HEK293 (cell line): Measurements from ENCODE around the gene SET.
A peak's percentile ranks its signal among the peaks of the same experiment; 100 is the strongest.

Experiments used
- EGR2 ChIP-seq: fragments of 450-650 bp; formaldehyde crosslinking; IDR thresholded peaks from 2 replicates; pipeline ENCODE4 v1.5.1; 2016; ENCODE audit warnings: low read depth, missing biosample characterization, missing genetic modification characterization
- HOXA7 ChIP-seq: sonication (generic); formaldehyde crosslinking; IDR thresholded peaks from 2 replicates; pipeline ENCODE4 v1.8.1; 2022; ENCODE audit warnings: missing genetic modification reagents, borderline replicate concordance
- KLF9 ChIP-seq: fragments of 450-650 bp; formaldehyde crosslinking; IDR thresholded peaks from 2 replicates; pipeline ENCODE4 v1.5.1; 2016; ENCODE audit warnings: missing biosample characterization, missing genetic modification characterization, low read depth
- MZF1 ChIP-seq: fragments of 450-650 bp; formaldehyde crosslinking; IDR thresholded peaks from 2 replicates; pipeline ENCODE4 v1.5.1; 2017; ENCODE audit warnings: missing biosample characterization, missing genetic modification characterization, borderline replicate concordance
- SCRT1 ChIP-seq: fragments of 450-650 bp; formaldehyde crosslinking; IDR thresholded peaks from 2 replicates; pipeline ENCODE4 v1.5.1; 2016; ENCODE audit warnings: missing biosample characterization, missing genetic modification characterization, borderline replicate concordance
- SP7 ChIP-seq: fragments of 450-650 bp; formaldehyde crosslinking; IDR thresholded peaks from 2 replicates; pipeline ENCODE4 v1.5.1; 2016; ENCODE audit warnings: missing biosample characterization, missing genetic modification characterization
- ZFHX2 ChIP-seq: fragments of 450-650 bp; formaldehyde crosslinking; conservative IDR thresholded peaks from 2 replicates; pipeline ENCODE4 v1.5.1; 2016; ENCODE audit warnings: missing biosample characterization, missing genetic modification characterization
- ZNF10 ChIP-seq: fragments of 450-650 bp; formaldehyde crosslinking; IDR thresholded peaks from 2 replicates; pipeline ENCODE4 v1.5.1; 2017; ENCODE audit warnings: missing biosample characterization, missing genetic modification characterization
- ZNF112 ChIP-seq: fragments of 450-650 bp; formaldehyde crosslinking; IDR thresholded peaks from 2 replicates; pipeline ENCODE4 v1.5.0; 2017; ENCODE audit warnings: missing biosample characterization, missing genetic modification characterization
- ZNF138 ChIP-seq: fragments of 450-650 bp; formaldehyde crosslinking; IDR thresholded peaks from 2 replicates; pipeline ENCODE4 v1.5.1; 2016; ENCODE audit warnings: missing biosample characterization, missing genetic modification characterization, borderline replicate concordance
- ZNF146 ChIP-seq: fragments of 450-650 bp; formaldehyde crosslinking; IDR thresholded peaks from 2 replicates; pipeline ENCODE4 v1.5.1; 2016; ENCODE audit warnings: missing biosample characterization, missing genetic modification characterization
- ZNF155 ChIP-seq: fragments of 450-650 bp; formaldehyde crosslinking; IDR thresholded peaks from 2 replicates; pipeline ENCODE4 v1.5.1; 2016; ENCODE audit warnings: missing biosample characterization, missing genetic modification characterization
- ZNF214 ChIP-seq: fragments of 450-650 bp; formaldehyde crosslinking; IDR thresholded peaks from 2 replicates; pipeline ENCODE4 v1.5.1; 2017; ENCODE audit warnings: missing biosample characterization, mild to moderate bottlenecking, missing genetic modification characterization, borderline replicate concordance
- ZNF223 ChIP-seq: fragments of 450-650 bp; formaldehyde crosslinking; IDR thresholded peaks from 2 replicates; pipeline ENCODE4 v1.5.1; 2016; ENCODE audit warnings: missing biosample characterization, missing genetic modification characterization
- ZNF302 ChIP-seq: fragments of 450-650 bp; formaldehyde crosslinking; IDR thresholded peaks from 2 replicates; pipeline ENCODE4 v1.5.1; 2016; ENCODE audit warnings: missing biosample characterization, missing genetic modification characterization, low read depth
- ZNF354C ChIP-seq: fragments of 450-650 bp; formaldehyde crosslinking; IDR thresholded peaks from 2 replicates; pipeline ENCODE4 v1.5.1; 2016; ENCODE audit warnings: missing biosample characterization, missing genetic modification characterization, low read depth, borderline replicate concordance
- ZNF391 ChIP-seq: fragments of 450-650 bp; formaldehyde crosslinking; IDR thresholded peaks from 2 replicates; pipeline ENCODE4 v1.5.1; 2016; ENCODE audit warnings: low read depth, missing biosample characterization, missing genetic modification characterization, borderline replicate concordance
- ZNF423 ChIP-seq: fragments of 450-650 bp; formaldehyde crosslinking; IDR thresholded peaks from 2 replicates; pipeline ENCODE4 v1.5.1; 2016; ENCODE audit warnings: missing biosample characterization, missing genetic modification characterization
- ZNF433 ChIP-seq: fragments of 450-650 bp; formaldehyde crosslinking; IDR thresholded peaks from 2 replicates; pipeline ENCODE4 v1.5.1; 2016; ENCODE audit warnings: missing biosample characterization, missing genetic modification characterization, low read depth
- ZNF558 ChIP-seq: fragments of 450-650 bp; formaldehyde crosslinking; IDR thresholded peaks from 2 replicates; pipeline ENCODE4 v1.5.1; 2016; ENCODE audit warnings: missing biosample characterization, missing genetic modification characterization
- ZNF600 ChIP-seq: fragments of 450-650 bp; formaldehyde crosslinking; IDR thresholded peaks from 2 replicates; pipeline ENCODE4 v1.5.1; 2016; ENCODE audit warnings: missing biosample characterization, missing genetic modification characterization
- ZNF626 ChIP-seq: fragments of 450-650 bp; sonication (Bioruptor Pico); formaldehyde crosslinking; IDR thresholded peaks from 2 replicates; pipeline ENCODE4 v1.5.1; 2018; ENCODE audit warnings: missing biosample characterization, missing genetic modification characterization, inconsistent platforms
- ZNF629 ChIP-seq: fragments of 450-650 bp; formaldehyde crosslinking; IDR thresholded peaks from 2 replicates; pipeline ENCODE4 v1.5.1; 2017; ENCODE audit warnings: missing biosample characterization, missing genetic modification characterization
- ZNF664 ChIP-seq: fragments of 450-650 bp; formaldehyde crosslinking; IDR thresholded peaks from 2 replicates; pipeline ENCODE4 v1.5.1; 2016; ENCODE audit warnings: missing biosample characterization, missing genetic modification characterization
- ZNF76 ChIP-seq: fragments of 450-650 bp; formaldehyde crosslinking; IDR thresholded peaks from 2 replicates; pipeline ENCODE4; 2016; ENCODE audit warnings: low read depth, missing biosample characterization, missing genetic modification characterization, borderline replicate concordance
- ZNF791 ChIP-seq: fragments of 450-650 bp; formaldehyde crosslinking; IDR thresholded peaks from 2 replicates; pipeline ENCODE4 v1.5.1; 2016; ENCODE audit warnings: missing biosample characterization, missing genetic modification characterization
- TF ChIP-seq, protein P1 (sequence below): fragments of 450-650 bp; formaldehyde crosslinking; IDR thresholded peaks from 2 replicates; pipeline ENCODE4 v1.5.1; 2016; ENCODE audit warnings: missing biosample characterization, missing genetic modification characterization
- TF ChIP-seq, protein P2 (sequence below): fragments of 450-650 bp; formaldehyde crosslinking; IDR thresholded peaks from 2 replicates; pipeline ENCODE4 v1.5.1; 2016; ENCODE audit warnings: missing biosample characterization, missing genetic modification characterization
- TF ChIP-seq, protein P3 (sequence below): fragments of 450-650 bp; formaldehyde crosslinking; IDR thresholded peaks from 2 replicates; pipeline ENCODE4 v1.5.1; 2017; ENCODE audit warnings: missing biosample characterization, missing genetic modification characterization
- TF ChIP-seq, protein P4 (sequence below): fragments of 450-650 bp; formaldehyde crosslinking; IDR thresholded peaks from 2 replicates; pipeline ENCODE4 v1.5.1; 2016; ENCODE audit warnings: missing biosample characterization, missing genetic modification characterization, borderline replicate concordance
- TF ChIP-seq, protein P5 (sequence below): fragments of 450-650 bp; formaldehyde crosslinking; IDR thresholded peaks from 2 replicates; pipeline ENCODE4 v1.5.1; 2016; ENCODE audit warnings: missing biosample characterization, missing genetic modification characterization
- TF ChIP-seq, protein P6 (sequence below): fragments of 450-650 bp; formaldehyde crosslinking; IDR thresholded peaks from 2 replicates; pipeline ENCODE4 v1.5.1; 2016; ENCODE audit warnings: missing biosample characterization, missing genetic modification characterization

SET gene

DNA sequence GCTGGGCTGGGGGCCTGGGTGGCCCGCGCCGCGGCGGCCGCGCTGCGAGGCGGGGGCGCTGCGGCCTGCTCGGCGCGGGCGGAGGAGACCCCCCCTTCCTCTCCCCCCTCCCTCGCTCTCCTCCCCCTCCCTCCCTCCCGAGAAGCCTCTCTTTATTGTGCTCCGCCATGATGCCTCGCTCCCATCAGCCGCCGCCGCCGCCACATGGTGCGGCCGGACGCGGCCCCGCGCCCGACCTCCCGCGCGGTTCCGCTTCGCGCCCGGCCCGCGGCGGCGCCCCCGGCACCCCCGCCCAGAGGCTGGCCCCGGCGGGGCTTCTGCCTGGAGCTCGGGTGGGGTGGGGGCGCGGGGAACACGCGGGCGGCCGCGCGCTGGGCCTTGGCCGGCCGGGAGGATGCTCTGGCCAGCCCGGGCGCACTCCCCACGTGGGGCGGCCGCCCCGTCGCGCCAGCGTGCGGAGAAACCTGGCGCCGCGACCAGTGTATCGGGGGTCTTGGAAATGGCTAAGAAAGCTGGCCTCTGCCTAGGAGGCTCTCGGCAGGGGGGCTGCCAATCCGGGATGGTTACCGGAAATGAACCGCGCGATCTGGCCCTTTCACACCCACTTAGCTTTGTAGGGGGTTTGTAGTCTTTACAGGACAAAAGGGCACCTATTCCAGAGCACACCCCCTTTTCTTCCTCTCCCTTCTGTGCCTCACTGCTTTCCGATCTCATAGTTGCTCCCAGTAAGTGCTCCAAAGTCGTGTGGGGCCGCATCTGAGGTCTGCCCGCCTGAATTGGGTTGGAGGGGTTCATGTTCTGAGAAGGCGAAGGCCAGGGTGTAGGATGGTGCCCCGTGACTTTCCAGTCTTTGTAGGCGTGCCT, 1.0 kb downstream of the SET start (continued):
- TF ChIP-seq, protein P1, sequence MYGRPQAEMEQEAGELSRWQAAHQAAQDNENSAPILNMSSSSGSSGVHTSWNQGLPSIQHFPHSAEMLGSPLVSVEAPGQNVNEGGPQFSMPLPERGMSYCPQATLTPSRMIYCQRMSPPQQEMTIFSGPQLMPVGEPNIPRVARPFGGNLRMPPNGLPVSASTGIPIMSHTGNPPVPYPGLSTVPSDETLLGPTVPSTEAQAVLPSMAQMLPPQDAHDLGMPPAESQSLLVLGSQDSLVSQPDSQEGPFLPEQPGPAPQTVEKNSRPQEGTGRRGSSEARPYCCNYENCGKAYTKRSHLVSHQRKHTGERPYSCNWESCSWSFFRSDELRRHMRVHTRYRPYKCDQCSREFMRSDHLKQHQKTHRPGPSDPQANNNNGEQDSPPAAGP (tag by site-specific recombination) = no peak; the same call in 1 of the 2 replicates
- TF ChIP-seq ZNF600 (tag by site-specific recombination) (peak; percentile 71; the same call in 1 of the 2 replicates), ZNF10 (tag by site-specific recombination) (no peak), ZNF629 (tag by site-specific recombination) (no peak; the same call in 1 of the 2 replicates), ZNF76 (tag by site-specific recombination) (no peak), ZNF558 (tag by site-specific recombination) (no peak), ZNF214 (tag by site-specific recombination) (no peak), ZNF423 (tag by site-specific recombination) (no peak; the same call in 1 of the 2 replicates), ZNF155 (no peak), MZF1 (tag by site-specific recombination) (no peak), ZNF223 (tag by site-specific recombination) (no peak), ZNF791 (tag by site-specific recombination) (no peak), SP7 (tag by site-specific recombination) (no peak), KLF9 (tag by site-specific recombination) (peak; percentile 77), ZNF664 (tag by site-specific recombination) (no peak), ZNF302 (tag by site-specific recombination) (no peak), ZNF138 (no peak), HOXA7 (CRISPR knock-in tag) (no peak), SCRT1 (tag by site-specific recombination) (no peak), ZNF354C (tag by site-specific recombination) (no peak), ZNF626 (tag by site-specific recombination) (no peak), ZNF391 (no peak; the same call in 1 of the 2 replicates), ZNF433 (tag by site-specific recombination) (no peak), ZNF112 (no peak), ZFHX2 (tag by site-specific recombination) (peak; percentile 77), ZNF146 (tag by site-specific recombination) (no peak), EGR2 (tag by site-specific recombination) (peak; percentile 78)
- TF ChIP-seq, protein P2, sequence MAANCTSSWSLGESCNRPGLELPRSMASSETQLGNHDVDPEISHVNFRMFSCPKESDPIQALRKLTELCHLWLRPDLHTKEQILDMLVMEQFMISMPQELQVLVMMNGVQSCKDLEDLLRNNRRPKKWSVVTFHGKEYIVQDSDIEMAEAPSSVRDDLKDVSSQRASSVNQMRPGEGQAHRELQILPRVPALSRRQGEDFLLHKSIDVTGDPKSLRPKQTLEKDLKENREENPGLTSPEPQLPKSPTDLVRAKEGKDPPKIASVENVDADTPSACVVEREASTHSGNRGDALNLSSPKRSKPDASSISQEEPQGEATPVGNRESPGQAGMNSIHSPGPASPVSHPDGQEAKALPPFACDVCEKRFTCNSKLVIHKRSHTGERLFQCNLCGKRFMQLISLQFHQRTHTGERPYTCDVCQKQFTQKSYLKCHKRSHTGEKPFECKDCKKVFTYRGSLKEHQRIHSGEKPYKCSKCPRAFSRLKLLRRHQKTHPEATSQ (tag by site-specific recombination) = no peak
- TF ChIP-seq, protein P3, sequence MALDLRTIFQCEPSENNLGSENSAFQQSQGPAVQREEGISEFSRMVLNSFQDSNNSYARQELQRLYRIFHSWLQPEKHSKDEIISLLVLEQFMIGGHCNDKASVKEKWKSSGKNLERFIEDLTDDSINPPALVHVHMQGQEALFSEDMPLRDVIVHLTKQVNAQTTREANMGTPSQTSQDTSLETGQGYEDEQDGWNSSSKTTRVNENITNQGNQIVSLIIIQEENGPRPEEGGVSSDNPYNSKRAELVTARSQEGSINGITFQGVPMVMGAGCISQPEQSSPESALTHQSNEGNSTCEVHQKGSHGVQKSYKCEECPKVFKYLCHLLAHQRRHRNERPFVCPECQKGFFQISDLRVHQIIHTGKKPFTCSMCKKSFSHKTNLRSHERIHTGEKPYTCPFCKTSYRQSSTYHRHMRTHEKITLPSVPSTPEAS (tag by site-specific recombination) = no peak
- TF ChIP-seq, protein P4, sequence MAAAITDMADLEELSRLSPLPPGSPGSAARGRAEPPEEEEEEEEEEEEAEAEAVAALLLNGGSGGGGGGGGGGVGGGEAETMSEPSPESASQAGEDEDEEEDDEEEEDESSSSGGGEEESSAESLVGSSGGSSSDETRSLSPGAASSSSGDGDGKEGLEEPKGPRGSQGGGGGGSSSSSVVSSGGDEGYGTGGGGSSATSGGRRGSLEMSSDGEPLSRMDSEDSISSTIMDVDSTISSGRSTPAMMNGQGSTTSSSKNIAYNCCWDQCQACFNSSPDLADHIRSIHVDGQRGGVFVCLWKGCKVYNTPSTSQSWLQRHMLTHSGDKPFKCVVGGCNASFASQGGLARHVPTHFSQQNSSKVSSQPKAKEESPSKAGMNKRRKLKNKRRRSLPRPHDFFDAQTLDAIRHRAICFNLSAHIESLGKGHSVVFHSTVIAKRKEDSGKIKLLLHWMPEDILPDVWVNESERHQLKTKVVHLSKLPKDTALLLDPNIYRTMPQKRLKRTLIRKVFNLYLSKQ (tag by site-specific recombination) = no peak
- TF ChIP-seq, protein P5, sequence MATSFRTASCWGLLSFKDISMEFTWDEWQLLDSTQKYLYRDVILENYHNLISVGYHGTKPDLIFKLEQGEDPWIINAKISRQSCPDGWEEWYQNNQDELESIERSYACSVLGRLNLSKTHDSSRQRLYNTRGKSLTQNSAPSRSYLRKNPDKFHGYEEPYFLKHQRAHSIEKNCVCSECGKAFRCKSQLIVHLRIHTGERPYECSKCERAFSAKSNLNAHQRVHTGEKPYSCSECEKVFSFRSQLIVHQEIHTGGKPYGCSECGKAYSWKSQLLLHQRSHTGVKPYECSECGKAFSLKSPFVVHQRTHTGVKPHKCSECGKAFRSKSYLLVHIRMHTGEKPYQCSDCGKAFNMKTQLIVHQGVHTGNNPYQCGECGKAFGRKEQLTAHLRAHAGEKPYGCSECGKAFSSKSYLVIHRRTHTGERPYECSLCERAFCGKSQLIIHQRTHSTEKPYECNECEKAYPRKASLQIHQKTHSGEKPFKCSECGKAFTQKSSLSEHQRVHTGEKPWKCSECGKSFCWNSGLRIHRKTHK (tag by site-specific recombination) = no peak
- TF ChIP-seq, protein P6, sequence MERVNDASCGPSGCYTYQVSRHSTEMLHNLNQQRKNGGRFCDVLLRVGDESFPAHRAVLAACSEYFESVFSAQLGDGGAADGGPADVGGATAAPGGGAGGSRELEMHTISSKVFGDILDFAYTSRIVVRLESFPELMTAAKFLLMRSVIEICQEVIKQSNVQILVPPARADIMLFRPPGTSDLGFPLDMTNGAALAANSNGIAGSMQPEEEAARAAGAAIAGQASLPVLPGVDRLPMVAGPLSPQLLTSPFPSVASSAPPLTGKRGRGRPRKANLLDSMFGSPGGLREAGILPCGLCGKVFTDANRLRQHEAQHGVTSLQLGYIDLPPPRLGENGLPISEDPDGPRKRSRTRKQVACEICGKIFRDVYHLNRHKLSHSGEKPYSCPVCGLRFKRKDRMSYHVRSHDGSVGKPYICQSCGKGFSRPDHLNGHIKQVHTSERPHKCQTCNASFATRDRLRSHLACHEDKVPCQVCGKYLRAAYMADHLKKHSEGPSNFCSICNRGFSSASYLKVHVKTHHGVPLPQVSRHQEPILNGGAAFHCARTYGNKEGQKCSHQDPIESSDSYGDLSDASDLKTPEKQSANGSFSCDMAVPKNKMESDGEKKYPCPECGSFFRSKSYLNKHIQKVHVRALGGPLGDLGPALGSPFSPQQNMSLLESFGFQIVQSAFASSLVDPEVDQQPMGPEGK (tag by site-specific recombination) = peak; percentile 60
